K562 (cell line): ENCODE measurements around the gene FKBP7. TPM values are rescaled to one million over a fixed set of nuclear protein-coding genes. Genes with fewer than 3 reads are reported as not detected.
A peak's percentile ranks its signal among the peaks of the same experiment; 100 is the strongest.

Experiments
- ATF2 ChIP-seq: sonication (generic); formaldehyde crosslinking; IDR thresholded peaks from 2 replicates; pipeline ENCODE4 v1.8.1; 2022; ENCODE audit warnings: missing genetic modification reagents
- ATF7 ChIP-seq: fragments of 450-650 bp; IDR thresholded peaks from 2 replicates; pipeline ENCODE4 v1.7.1; 2014; ENCODE audit warnings: mild to moderate bottlenecking, moderate library complexity
- BRD4 ChIP-seq: fragments of 200-600 bp; sonication (generic); IDR thresholded peaks from 2 replicates; pipeline ENCODE4 v1.6.1; 2017; ENCODE audit warnings: inconsistent platforms
- CCNT2 ChIP-seq: IDR thresholded peaks from 2 replicates; pipeline ENCODE4 v1.6.1; 2011; ENCODE audit warnings: borderline replicate concordance, low read depth, mild to moderate bottlenecking, moderate library complexity, mixed read lengths, low read length; ENCODE audit not compliant: insufficient read length; ENCODE audit errors: extremely low read depth
- CHCHD3 ChIP-seq: fragments of 250-450 bp; sonication (Bioruptor Pico); IDR thresholded peaks from 2 replicates; pipeline ENCODE4 v2.1.2; 2022; ENCODE audit warnings: mild to moderate bottlenecking
- DMBX1 ChIP-seq: fragments of 250-450 bp; sonication (Bioruptor Pico); IDR thresholded peaks from 2 replicates; pipeline ENCODE4 v1.8.0; 2022; ENCODE audit warnings: inconsistent platforms, mild to moderate bottlenecking, moderate library complexity, borderline replicate concordance
- ESRRA ChIP-seq: fragments of 450-650 bp; IDR thresholded peaks from 2 replicates; pipeline ENCODE4 v1.6.1; 2014; ENCODE audit warnings: low read depth, mild to moderate bottlenecking, moderate library complexity, borderline replicate concordance
- KDM4B ChIP-seq, 2 experiments: fragments of 450-650 bp in 1 of 2; sonication (generic) in 1 of 2; IDR thresholded peaks; 2 replicates each; pipeline ENCODE4 v1.6.1; 2016 to 2017; ENCODE audit warnings: borderline replicate concordance in 2 of 2, antibody characterized with exemption in 1 of 2, low read depth in 1 of 2, mild to moderate bottlenecking in 1 of 2
- POLR2A ChIP-seq: fragments of 450-650 bp; conservative IDR thresholded peaks from 2 replicates; pipeline ENCODE4 v1.6.1; 2016
- RBM15 ChIP-seq: fragments of 200-400 bp; formaldehyde crosslinking; IDR thresholded peaks from 2 replicates; pipeline ENCODE4 v1.6.1; 2018; ENCODE audit warnings: mild to moderate bottlenecking, low read length, moderate library complexity; ENCODE audit not compliant: insufficient read depth
- RBM25 ChIP-seq: fragments of 200-400 bp; formaldehyde crosslinking; IDR thresholded peaks from 2 replicates; pipeline ENCODE4 v1.6.1; 2018; ENCODE audit warnings: low read length, low read depth, moderate library complexity; ENCODE audit not compliant: severe bottlenecking
- RFX7 ChIP-seq: fragments of 250-450 bp; sonication (Bioruptor Pico); IDR thresholded peaks from 2 replicates; pipeline ENCODE4 v1.5.1; 2021; ENCODE audit warnings: mild to moderate bottlenecking
- SIN3B ChIP-seq: fragments of 450-650 bp; IDR thresholded peaks from 2 replicates; pipeline ENCODE4 v1.6.1; 2017; ENCODE audit warnings: low read depth, mild to moderate bottlenecking, moderate library complexity
- SMAD1 ChIP-seq: fragments of 150-350 bp; IDR thresholded peaks from 2 replicates; pipeline ENCODE4 v1.6.1; 2014; ENCODE audit warnings: low read length, low read depth; ENCODE audit not compliant: partially characterized antibody
- SMAD2 ChIP-seq: fragments of 150-350 bp; IDR thresholded peaks from 2 replicates; pipeline ENCODE4 v1.6.1; 2014; ENCODE audit warnings: low read depth, mild to moderate bottlenecking, low read length
- SMAD4 ChIP-seq: fragments of 250-450 bp; sonication (Bioruptor Pico); conservative IDR thresholded peaks from 2 replicates; pipeline ENCODE4 v1.8.0; 2021; ENCODE audit warnings: inconsistent platforms, mild to moderate bottlenecking, moderate library complexity
- SMC3 ChIP-seq: conservative IDR thresholded peaks from 2 replicates; pipeline ENCODE4 v1.6.1; 2011; ENCODE audit warnings: low read depth, low read length, improper control_type of control experiment; ENCODE audit not compliant: insufficient read depth
- ZBTB9 ChIP-seq: fragments of 450-650 bp; formaldehyde crosslinking; IDR thresholded peaks from 2 replicates; pipeline ENCODE4 v1.4.0; 2020; ENCODE audit warnings: mild to moderate bottlenecking, moderate library complexity
- ZC3H11A ChIP-seq: IDR thresholded peaks from 2 replicates; pipeline ENCODE4 v1.6.1; 2012; ENCODE audit warnings: low read depth, low read length, improper control_type of control experiment
- ZKSCAN1 ChIP-seq: fragments of 150-350 bp; IDR thresholded peaks from 2 replicates; pipeline ENCODE4 v1.6.1; 2016; ENCODE audit warnings: low read depth, low read length
- ZNF12 ChIP-seq: sonication (generic); formaldehyde crosslinking; IDR thresholded peaks from 2 replicates; pipeline ENCODE4 v1.4.0; 2020; ENCODE audit warnings: mild to moderate bottlenecking, missing genetic modification reagents
- ZNF347 ChIP-seq: fragments of 450-650 bp; formaldehyde crosslinking; IDR thresholded peaks from 2 replicates; pipeline ENCODE4 v1.4.0; 2020; ENCODE audit warnings: low read depth, mild to moderate bottlenecking, moderate library complexity
- ZNF668 ChIP-seq: fragments of 250-450 bp; sonication (Bioruptor Pico); IDR thresholded peaks from 2 replicates; pipeline ENCODE4 v1.8.0; 2022; ENCODE audit warnings: mild to moderate bottlenecking, inconsistent platforms
- polyA plus RNA-seq, 8 experiments: library from polyadenylated mRNA; depleted of rRNA in 4 of 8; stranded (reverse) in 5 of 8; unstranded in 3 of 8; fragments of >200 nt; fragmentation: Nextera tagmentation in 2 of 8; fragmentation: Illumina TruSeq in 1 of 8; extraction: Ambion mirVana in 2 of 8; extraction: Trizol in 1 of 8; gene quantifications; 2 replicates each; pipeline versions ENCODE4 v1.2.1 to v1.2.3, GENCODE V29; 2011 to 2014; ENCODE audit warnings: inconsistent platforms in 1 of 8, missing spikeins in 1 of 8
- total RNA-seq, 7 experiments: library from RNA; depleted of rRNA in 6 of 7; stranded (reverse); fragments of >200 nt in 6 of 7; fragmentation: Illumina TruSeq in 2 of 7; extraction: Trizol in 2 of 7; gene quantifications; 2 replicates each; pipeline versions ENCODE4 v1.2.1 to v1.2.3, GENCODE V29; 2011 to 2021; ENCODE audit warnings: low replicate concordance in 1 of 7
- TF ChIP-seq, protein P1 (sequence below): fragments of 250-450 bp; sonication (Bioruptor Pico); IDR thresholded peaks from 2 replicates; pipeline ENCODE4 v1.9.0; 2021; ENCODE audit warnings: mild to moderate bottlenecking
- TF ChIP-seq, protein P2 (sequence below): sonication (generic); formaldehyde crosslinking; IDR thresholded peaks from 2 replicates; pipeline ENCODE4 v1.8.0; 2022; ENCODE audit warnings: mild to moderate bottlenecking, missing genetic modification reagents

The FKBP7 gene
- total and polyA plus RNA-seq, 9 of the 15 experiments (the other 6 are each of a cell fraction or from before 2014, with no cell fraction given) = 6.1 to 23.2 (median 19.0) TPM

DNA sequence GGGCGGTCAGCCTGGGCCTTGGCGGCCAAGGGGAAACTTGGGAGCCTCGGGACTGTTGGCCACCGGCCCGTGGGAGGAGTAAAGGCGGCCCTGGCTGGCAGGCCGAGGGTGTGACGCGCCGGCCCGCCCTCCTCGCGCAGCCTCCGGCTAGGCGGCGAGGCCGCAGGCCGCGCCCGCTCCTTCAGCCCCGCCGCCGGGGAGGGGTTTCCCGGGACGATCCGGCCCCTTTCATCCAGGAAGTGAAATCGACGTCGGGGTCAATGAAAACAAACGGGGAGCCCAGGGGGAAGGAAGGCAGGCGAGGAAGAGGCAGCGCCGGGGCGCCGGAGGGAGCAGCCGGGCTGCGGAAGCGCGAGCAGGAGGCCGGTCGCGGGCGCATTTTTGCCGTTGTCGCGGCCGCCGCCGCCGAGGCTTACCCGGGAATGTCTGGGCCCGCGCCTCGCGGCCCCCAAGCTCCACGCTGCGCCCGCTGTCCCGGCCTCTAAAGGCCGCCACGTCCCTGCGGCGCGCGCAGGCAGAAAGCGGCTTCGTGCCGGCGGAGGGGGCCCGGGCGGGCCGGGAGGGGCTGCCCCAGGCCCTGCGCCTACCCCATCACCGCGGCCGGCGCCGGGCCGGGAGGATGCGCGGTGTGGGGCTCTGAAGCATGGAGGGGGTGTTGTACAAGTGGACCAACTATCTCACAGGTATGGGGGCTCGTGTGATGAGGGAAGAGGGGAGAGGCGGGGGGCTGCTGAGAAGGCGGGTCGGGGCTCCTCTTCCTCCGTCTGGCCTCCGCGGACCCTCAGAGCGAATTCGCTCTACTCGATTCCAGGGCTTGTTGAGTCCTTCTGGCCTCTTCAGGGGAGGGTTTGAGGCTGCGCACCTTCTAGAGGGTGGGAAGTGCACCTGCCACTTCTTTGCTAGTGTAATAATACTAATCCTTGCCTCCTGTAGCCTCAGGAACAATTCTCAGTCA lies 2.1 kb upstream of the FKBP7 start, which contains the start of gene PLEKHA3 (continued):
- TF ChIP-seq ZC3H11A (no peak), POLR2A (peak; percentile 81), RFX7 (CRISPR knock-in tag) (no peak), SMAD2 (no peak), RBM15 (no peak), ZNF668 (CRISPR knock-in tag) (no peak), ZKSCAN1 (no peak), ZBTB9 (CRISPR knock-in tag) (0 out of 2 replicates have a peak, but pooled peaks have one; percentile 11), ESRRA (peak; percentile 45; the same call in 1 of the 2 replicates), ATF7 (peak; percentile 66), ATF2 (no peak), KDM4B (IDR thresholded peaks at IDR 0.05; ENCODE audit: borderline replicate concordance in 2 of 2, low read depth in 1 of 2) (no peak), ZNF347 (CRISPR knock-in tag) (no peak), RBM25 (peak; percentile 35), SMAD1 (peak; percentile 14), ZNF12 (CRISPR knock-in tag) (peak; percentile 77; the same call in 1 of the 2 replicates), DMBX1 (CRISPR knock-in tag) (peak; percentile 53; the same call in 1 of the 2 replicates), SMC3 (0 out of 2 replicates have a peak, but pooled peaks have one; percentile 5), CCNT2 (peak; percentile 92), SIN3B (peak; percentile 37; the same call in 1 of the 2 replicates), BRD4 (peak; percentile 58; the same call in 1 of the 2 replicates), CHCHD3 (0 out of 2 replicates have a peak, but pooled peaks have one; percentile 49), SMAD4 (CRISPR knock-in tag) (peak; percentile 90)
- TF ChIP-seq, protein P1, sequence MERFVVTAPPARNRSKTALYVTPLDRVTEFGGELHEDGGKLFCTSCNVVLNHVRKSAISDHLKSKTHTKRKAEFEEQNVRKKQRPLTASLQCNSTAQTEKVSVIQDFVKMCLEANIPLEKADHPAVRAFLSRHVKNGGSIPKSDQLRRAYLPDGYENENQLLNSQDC (CRISPR knock-in tag) = 0 out of 2 replicates have a peak, but pooled peaks have one; percentile 66
- TF ChIP-seq, protein P2, sequence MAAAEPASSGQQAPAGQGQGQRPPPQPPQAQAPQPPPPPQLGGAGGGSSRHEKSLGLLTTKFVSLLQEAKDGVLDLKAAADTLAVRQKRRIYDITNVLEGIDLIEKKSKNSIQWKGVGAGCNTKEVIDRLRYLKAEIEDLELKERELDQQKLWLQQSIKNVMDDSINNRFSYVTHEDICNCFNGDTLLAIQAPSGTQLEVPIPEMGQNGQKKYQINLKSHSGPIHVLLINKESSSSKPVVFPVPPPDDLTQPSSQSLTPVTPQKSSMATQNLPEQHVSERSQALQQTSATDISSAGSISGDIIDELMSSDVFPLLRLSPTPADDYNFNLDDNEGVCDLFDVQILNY (CRISPR knock-in tag) = 0 out of 2 replicates have a peak, but pooled peaks have one; percentile 62
